HepG2 (cell line): ENCODE data around the gene MRPL50. TPM values are rescaled to one million over a fixed set of nuclear protein-coding genes. Genes with fewer than 3 reads are reported as not detected.

Source experiments
- ADNP ChIP-seq: sonication (generic); formaldehyde crosslinking; IDR thresholded peaks from 2 replicates; pipeline ENCODE4 v1.4.0; 2020; ENCODE audit warnings: missing genetic modification reagents
- AGO1 ChIP-seq: fragments of 200-400 bp; formaldehyde crosslinking; IDR thresholded peaks from 2 replicates; pipeline ENCODE4 v1.6.1; 2017; ENCODE audit warnings: mild to moderate bottlenecking, low read depth, low read length, moderate library complexity; ENCODE audit not compliant: poor library complexity, severe bottlenecking
- GMEB2 ChIP-seq: IDR thresholded peaks from 2 replicates; pipeline ENCODE4 v1.6.1; 2016; ENCODE audit warnings: missing biosample characterization, missing genetic modification reagents, low read depth
- KDM5B ChIP-seq: sonication (generic); formaldehyde crosslinking; IDR thresholded peaks from 2 replicates; pipeline ENCODE4 v1.4.0; 2020; ENCODE audit warnings: missing genetic modification reagents, mild to moderate bottlenecking, borderline replicate concordance
- MBD4 ChIP-seq: IDR thresholded peaks from 2 replicates; pipeline ENCODE4 v1.6.1; 2012; ENCODE audit warnings: low read length, inconsistent platforms, borderline replicate concordance
- NKX3-1 ChIP-seq: sonication (generic); formaldehyde crosslinking; IDR thresholded peaks from 2 replicates; pipeline ENCODE4 v1.5.0; 2020; ENCODE audit warnings: missing genetic modification reagents
- SRF ChIP-seq: IDR thresholded peaks from 2 replicates; pipeline ENCODE4 v1.6.1; 2011; ENCODE audit warnings: mild to moderate bottlenecking, low read depth, low read length, moderate library complexity
- TMF1 ChIP-seq: sonication (generic); formaldehyde crosslinking; IDR thresholded peaks from 2 replicates; pipeline ENCODE4 v1.8.1; 2022; ENCODE audit warnings: low read depth, missing genetic modification reagents
- ZNF33A ChIP-seq: sonication (generic); formaldehyde crosslinking; IDR thresholded peaks from 2 replicates; pipeline ENCODE4 v1.5.1; 2020; ENCODE audit warnings: missing genetic modification reagents, mild to moderate bottlenecking, moderate library complexity, borderline replicate concordance
- ZNF407 ChIP-seq: sonication (generic); formaldehyde crosslinking; IDR thresholded peaks from one replicate; pipeline ENCODE4 v1.5.1; 2020; ENCODE audit warnings: mild to moderate bottlenecking, missing genetic modification reagents; ENCODE audit errors: not compliant biosample characterization
- ZNF609 ChIP-seq: sonication (generic); formaldehyde crosslinking; IDR thresholded peaks from 2 replicates; pipeline ENCODE4 v1.4.0; 2020; ENCODE audit warnings: mild to moderate bottlenecking, missing genetic modification reagents, borderline replicate concordance
- ZNF850 ChIP-seq: sonication (generic); formaldehyde crosslinking; conservative IDR thresholded peaks from 2 replicates; pipeline ENCODE4 v1.9.0; 2021; ENCODE audit warnings: mild to moderate bottlenecking, missing genetic modification reagents
- polyA plus RNA-seq, 8 experiments: library from polyadenylated mRNA; depleted of rRNA in 3 of 8; stranded (reverse) in 7 of 8; unstranded in 1 of 8; fragments of >200 nt; fragmentation: Illumina TruSeq in 4 of 8; extraction: Trizol in 4 of 8; gene quantifications; 2 replicates each; pipeline versions ENCODE4 v1.2.1 to v1.2.3, GENCODE V29; 2011 to 2016; ENCODE audit warnings: low read depth in 4 of 8, missing spikeins in 1 of 8, mixed read lengths in 1 of 8; ENCODE audit not compliant: insufficient read depth in 1 of 8
- total RNA-seq, 5 experiments: library from RNA; depleted of rRNA; stranded (reverse); fragments of >200 nt; fragmentation: Illumina TruSeq; extraction: Trizol; gene quantifications; 2 replicates each; pipeline ENCODE4 v1.2.3, GENCODE V29; 2016; ENCODE audit warnings: low read depth in 1 of 5

The MRPL50 gene
- total and polyA plus RNA-seq, 2 of the 13 experiments (the other 11 are each of a cell fraction or from before 2014, with no cell fraction given): 37.1 to 70.0 TPM

- TF ChIP-seq ZNF609: no peak; the same call in 1 of the 2 replicates
- TF ChIP-seq NKX3-1 (CRISPR knock-in tag): peak; percentile 54; the same call in 1 of the 2 replicates
- TF ChIP-seq SRF: no peak
- no peak for TF ChIP-seq ADNP (CRISPR knock-in tag)
- TF ChIP-seq MBD4: no peak
- no peak for TF ChIP-seq AGO1
- no peak for TF ChIP-seq ZNF407 (CRISPR knock-in tag)
- no peak for TF ChIP-seq TMF1 (CRISPR knock-in tag)
- peak; percentile 95 for TF ChIP-seq GMEB2 (CRISPR knock-in tag)
- peak; percentile 44; the same call in 1 of the 2 replicates for TF ChIP-seq KDM5B (CRISPR knock-in tag)
- TF ChIP-seq ZNF850: no peak
- TF ChIP-seq ZNF33A: no peak
Measured at GRCh38 chr9:101398068-101398929, at the start of gene MRPL50, which contains the start of gene ZNF189 (continued).
